HFF-Myc (cell line): Measurements from ENCODE around the gene JMJD7.

Experiments
- DNase-seq: peaks from one replicate; pipeline ENCODE4 v3.0.0-alpha.2; 2011; ENCODE audit warnings: low read depth; ENCODE audit errors: extremely low read depth
- H3K4me3 ChIP-seq: replicated peaks from 2 replicates; pipeline ENCODE4 v1.5.1; 2011; ENCODE audit warnings: low read depth, mild to moderate bottlenecking, control low read depth, low read length
- CTCF ChIP-seq: IDR thresholded peaks from 2 replicates; pipeline ENCODE4 v1.5.1; 2012; ENCODE audit warnings: mild to moderate bottlenecking, low read depth, low read length, control low read depth; ENCODE audit errors: missing control alignments

Gene JMJD7

GRCh38 chr15:41880156-41880877 lies 52.4 kb downstream of the JMJD7 start:
- H3K4me3 ChIP-seq = no peak overlapping the region
- no peak for TF ChIP-seq CTCF
- no peak for DNase-seq

- no peak overlapping the region for H3K4me3 ChIP-seq
- DNase-seq = no peak
- no peak for TF ChIP-seq CTCF
Measured at GRCh38 chr15:41881086-41881485, 53.2 kb downstream of the JMJD7 start.

- no peak overlapping the region for H3K4me3 ChIP-seq
- no peak for DNase-seq
- no peak for TF ChIP-seq CTCF
Measured at GRCh38 chr15:41881550-41881919, 53.6 kb downstream of the JMJD7 start.

- no peak for DNase-seq
- no peak overlapping the region for H3K4me3 ChIP-seq
- TF ChIP-seq CTCF = no peak
Measured at GRCh38 chr15:41881920-41882688, 54.2 kb downstream of the JMJD7 start.

- no peak for DNase-seq
- TF ChIP-seq CTCF = no peak
- no peak overlapping the region for H3K4me3 ChIP-seq
Measured at GRCh38 chr15:41882689-41883483, 55.0 kb downstream of the JMJD7 start.

GRCh38 chr15:41883484-41883825 lies 55.6 kb downstream of the JMJD7 start:
- DNase-seq = no peak
- TF ChIP-seq CTCF = no peak
- H3K4me3 ChIP-seq = no peak overlapping the region
